Measurements from ENCODE around the gene NAA80. TPM values are rescaled to one million over a fixed set of nuclear protein-coding genes. Genes with fewer than 3 reads are reported as not detected.

NAA80 gene
- total and polyA plus RNA-seq, 2 of the 13 experiments (the other 11 are each of a cell fraction or from before 2014, with no cell fraction given): 3.4 to 8.7 TPM

- TF ChIP-seq, protein P1, sequence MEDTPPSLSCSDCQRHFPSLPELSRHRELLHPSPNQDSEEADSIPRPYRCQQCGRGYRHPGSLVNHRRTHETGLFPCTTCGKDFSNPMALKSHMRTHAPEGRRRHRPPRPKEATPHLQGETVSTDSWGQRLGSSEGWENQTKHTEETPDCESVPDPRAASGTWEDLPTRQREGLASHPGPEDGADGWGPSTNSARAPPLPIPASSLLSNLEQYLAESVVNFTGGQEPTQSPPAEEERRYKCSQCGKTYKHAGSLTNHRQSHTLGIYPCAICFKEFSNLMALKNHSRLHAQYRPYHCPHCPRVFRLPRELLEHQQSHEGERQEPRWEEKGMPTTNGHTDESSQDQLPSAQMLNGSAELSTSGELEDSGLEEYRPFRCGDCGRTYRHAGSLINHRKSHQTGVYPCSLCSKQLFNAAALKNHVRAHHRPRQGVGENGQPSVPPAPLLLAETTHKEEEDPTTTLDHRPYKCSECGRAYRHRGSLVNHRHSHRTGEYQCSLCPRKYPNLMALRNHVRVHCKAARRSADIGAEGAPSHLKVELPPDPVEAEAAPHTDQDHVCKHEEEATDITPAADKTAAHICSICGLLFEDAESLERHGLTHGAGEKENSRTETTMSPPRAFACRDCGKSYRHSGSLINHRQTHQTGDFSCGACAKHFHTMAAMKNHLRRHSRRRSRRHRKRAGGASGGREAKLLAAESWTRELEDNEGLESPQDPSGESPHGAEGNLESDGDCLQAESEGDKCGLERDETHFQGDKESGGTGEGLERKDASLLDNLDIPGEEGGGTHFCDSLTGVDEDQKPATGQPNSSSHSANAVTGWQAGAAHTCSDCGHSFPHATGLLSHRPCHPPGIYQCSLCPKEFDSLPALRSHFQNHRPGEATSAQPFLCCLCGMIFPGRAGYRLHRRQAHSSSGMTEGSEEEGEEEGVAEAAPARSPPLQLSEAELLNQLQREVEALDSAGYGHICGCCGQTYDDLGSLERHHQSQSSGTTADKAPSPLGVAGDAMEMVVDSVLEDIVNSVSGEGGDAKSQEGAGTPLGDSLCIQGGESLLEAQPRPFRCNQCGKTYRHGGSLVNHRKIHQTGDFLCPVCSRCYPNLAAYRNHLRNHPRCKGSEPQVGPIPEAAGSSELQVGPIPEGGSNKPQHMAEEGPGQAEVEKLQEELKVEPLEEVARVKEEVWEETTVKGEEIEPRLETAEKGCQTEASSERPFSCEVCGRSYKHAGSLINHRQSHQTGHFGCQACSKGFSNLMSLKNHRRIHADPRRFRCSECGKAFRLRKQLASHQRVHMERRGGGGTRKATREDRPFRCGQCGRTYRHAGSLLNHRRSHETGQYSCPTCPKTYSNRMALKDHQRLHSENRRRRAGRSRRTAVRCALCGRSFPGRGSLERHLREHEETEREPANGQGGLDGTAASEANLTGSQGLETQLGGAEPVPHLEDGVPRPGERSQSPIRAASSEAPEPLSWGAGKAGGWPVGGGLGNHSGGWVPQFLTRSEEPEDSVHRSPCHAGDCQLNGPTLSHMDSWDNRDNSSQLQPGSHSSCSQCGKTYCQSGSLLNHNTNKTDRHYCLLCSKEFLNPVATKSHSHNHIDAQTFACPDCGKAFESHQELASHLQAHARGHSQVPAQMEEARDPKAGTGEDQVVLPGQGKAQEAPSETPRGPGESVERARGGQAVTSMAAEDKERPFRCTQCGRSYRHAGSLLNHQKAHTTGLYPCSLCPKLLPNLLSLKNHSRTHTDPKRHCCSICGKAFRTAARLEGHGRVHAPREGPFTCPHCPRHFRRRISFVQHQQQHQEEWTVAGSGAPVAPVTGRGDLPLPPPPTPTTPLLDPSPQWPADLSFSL (CRISPR knock-in tag; IDR thresholded peaks at IDR 0.05): no peak
- TF ChIP-seq ZNF333 (CRISPR knock-in tag; IDR thresholded peaks at IDR 0.05; ENCODE audit: borderline replicate concordance): no peak; the same call in 1 of the 2 replicates
- peak; percentile 88 for TF ChIP-seq CSRNP1 (CRISPR knock-in tag; IDR thresholded peaks at IDR 0.05)
- no peak for TF ChIP-seq RAD51 (IDR thresholded peaks at IDR 0.05; ENCODE audit: borderline replicate concordance)
- TF ChIP-seq ZNF256 (CRISPR knock-in tag; conservative IDR thresholded peaks at IDR 0.05): peak; percentile 86; the same call in 1 of the 2 replicates
- TF ChIP-seq CBX2 (IDR thresholded peaks at IDR 0.05; ENCODE audit: low read depth, low read length): no peak
- no peak for TF ChIP-seq CBX2 (CRISPR knock-in tag; IDR thresholded peaks at IDR 0.05; ENCODE audit: low read depth)
- TF ChIP-seq HMGA1 (CRISPR knock-in tag; conservative IDR thresholded peaks at IDR 0.05): no peak
- TF ChIP-seq DR1 (CRISPR knock-in tag; IDR thresholded peaks at IDR 0.05): peak; percentile 99
- TF ChIP-seq CAMTA2 (CRISPR knock-in tag; IDR thresholded peaks at IDR 0.05; ENCODE audit: borderline replicate concordance): peak; percentile 81; the same call in 1 of the 2 replicates
- TF ChIP-seq, protein P2, sequence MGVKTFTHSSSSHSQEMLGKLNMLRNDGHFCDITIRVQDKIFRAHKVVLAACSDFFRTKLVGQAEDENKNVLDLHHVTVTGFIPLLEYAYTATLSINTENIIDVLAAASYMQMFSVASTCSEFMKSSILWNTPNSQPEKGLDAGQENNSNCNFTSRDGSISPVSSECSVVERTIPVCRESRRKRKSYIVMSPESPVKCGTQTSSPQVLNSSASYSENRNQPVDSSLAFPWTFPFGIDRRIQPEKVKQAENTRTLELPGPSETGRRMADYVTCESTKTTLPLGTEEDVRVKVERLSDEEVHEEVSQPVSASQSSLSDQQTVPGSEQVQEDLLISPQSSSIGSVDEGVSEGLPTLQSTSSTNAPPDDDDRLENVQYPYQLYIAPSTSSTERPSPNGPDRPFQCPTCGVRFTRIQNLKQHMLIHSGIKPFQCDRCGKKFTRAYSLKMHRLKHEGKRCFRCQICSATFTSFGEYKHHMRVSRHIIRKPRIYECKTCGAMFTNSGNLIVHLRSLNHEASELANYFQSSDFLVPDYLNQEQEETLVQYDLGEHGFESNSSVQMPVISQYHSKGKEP (CRISPR knock-in tag; IDR thresholded peaks at IDR 0.05): no peak
- no peak for TF ChIP-seq SMARCE1 (IDR thresholded peaks at IDR 0.05; ENCODE audit: borderline replicate concordance)
- TF ChIP-seq STAT6 (CRISPR knock-in tag; IDR thresholded peaks at IDR 0.05; ENCODE audit: borderline replicate concordance): peak; percentile 82; the same call in 1 of the 2 replicates
- no peak; the same call in 1 of the 2 replicates for TF ChIP-seq ARID3A (IDR thresholded peaks at IDR 0.05; ENCODE audit: low read depth, low read length)
These were observed 4.0 kb upstream of the NAA80 start, which contains the start of gene HYAL1 (continued) for GRCh38 chr3:50303013-50303815.
